Ectodermal cell (in vitro differentiated cells): Measurements from ENCODE around the gene SETD2.

Experiments
- H3K27ac ChIP-seq: 2 replicates; pipeline ENCODE4 v1.7.0; 2013; ENCODE audit warnings: mild to moderate bottlenecking, low read depth, low read length; ENCODE audit not compliant: insufficient read depth, poor library complexity, severe bottlenecking
- H3K27me3 ChIP-seq: 2 replicates; pipeline ENCODE4 v1.7.0; 2013; ENCODE audit warnings: mild to moderate bottlenecking, low read length; ENCODE audit not compliant: insufficient read depth, control insufficient read depth, poor library complexity, severe bottlenecking
- H3K36me3 ChIP-seq: one replicate; pipeline ENCODE4 v1.7.0; 2013; ENCODE audit warnings: low read length; ENCODE audit not compliant: control insufficient read depth, insufficient read depth
- H3K4me1 ChIP-seq: one replicate; pipeline ENCODE4 v1.7.0; 2013; ENCODE audit warnings: low read length; ENCODE audit not compliant: control insufficient read depth, insufficient read depth
- H3K4me3 ChIP-seq: 2 replicates; pipeline ENCODE4 v1.7.0; 2013; ENCODE audit warnings: low read depth, low read length, control low read depth; ENCODE audit not compliant: insufficient read depth
- H3K9me3 ChIP-seq: 2 replicates; pipeline ENCODE4 v1.7.0; 2013; ENCODE audit warnings: mild to moderate bottlenecking, low read length, moderate library complexity; ENCODE audit not compliant: control insufficient read depth
- WGBS, 2 experiments: methylation state at CpG; one replicate each; pipeline ENCODE4 v1.1.7; 2013; ENCODE audit warnings: missing lambda C conversion rate in 2 of 2; 5-methylcytosine and 5-hydroxymethylcytosine counted together

Gene SETD2

GRCh38 chr3:47006145-47006651 is 157.7 kb downstream of the SETD2 start:
- Histone ChIP-seq H3K27me3 (no peaks in the 10 kb centered on the region), H3K9me3 (no peaks in the 10 kb centered on the region), H3K27ac (no peak overlapping the region), H3K4me1 (no peaks in the 10 kb centered on the region), H3K36me3 (no peaks in the 10 kb centered on the region), H3K4me3 (no peak overlapping the region)
- 91 to 96% methylated on average over 9 of the region's 9 CpGs for WGBS, 2 experiments

GRCh38 chr3:47005212-47006144 is 158.4 kb downstream of the SETD2 start:
- Histone ChIP-seq H3K9me3 (no peaks in the 10 kb centered on the region), H3K4me1 (no peaks in the 10 kb centered on the region), H3K27ac (no peak overlapping the region), H3K4me3 (no peak overlapping the region), H3K27me3 (no peaks in the 10 kb centered on the region), H3K36me3 (no peaks in the 10 kb centered on the region)
- 90 to 92% methylated on average over 32 of the region's 32 CpGs for WGBS, 2 experiments

- no peaks in the 10 kb centered on the region for H3K36me3 ChIP-seq
- no peak overlapping the region for H3K4me3 ChIP-seq
- 95 to 97% methylated on average over 17 of the region's 17 CpGs for WGBS, 2 experiments
- H3K27me3 ChIP-seq: no peaks in the 10 kb centered on the region
- H3K9me3 ChIP-seq: no peaks in the 10 kb centered on the region
- no peak overlapping the region for H3K27ac ChIP-seq
- no peaks in the 10 kb centered on the region for H3K4me1 ChIP-seq
These were observed 159.3 kb downstream of the SETD2 start for GRCh38 chr3:47004369-47005211.

- no peaks in the 10 kb centered on the region for H3K36me3 ChIP-seq
- H3K27me3 ChIP-seq: no peaks in the 10 kb centered on the region
- 94 to 95% methylated on average over 27 of the region's 27 CpGs for WGBS, 2 experiments
- H3K27ac ChIP-seq: no peak overlapping the region
- no peak overlapping the region for H3K4me3 ChIP-seq
- no peaks in the 10 kb centered on the region for H3K4me1 ChIP-seq
- no peaks in the 10 kb centered on the region for H3K9me3 ChIP-seq
These were observed 160.2 kb downstream of the SETD2 start for GRCh38 chr3:47003461-47004368.

GRCh38 chr3:47003056-47003410 is 160.9 kb downstream of the SETD2 start:
- H3K4me1 ChIP-seq: no peaks in the 10 kb centered on the region
- H3K4me3 ChIP-seq: no peak overlapping the region
- 93 to 94% methylated on average over 10 of the region's 10 CpGs for WGBS, 2 experiments
- no peaks in the 10 kb centered on the region for H3K9me3 ChIP-seq
- no peak overlapping the region for H3K27ac ChIP-seq
- no peaks in the 10 kb centered on the region for H3K36me3 ChIP-seq
- no peaks in the 10 kb centered on the region for H3K27me3 ChIP-seq

- Histone ChIP-seq H3K27ac (no peak overlapping the region), H3K4me3 (no peak overlapping the region), H3K9me3 (no peaks in the 10 kb centered on the region), H3K36me3 (no peaks in the 10 kb centered on the region), H3K27me3 (no peaks in the 10 kb centered on the region), H3K4me1 (no peaks in the 10 kb centered on the region)
- WGBS, 2 experiments: 86 to 87% methylated on average over 35 of the region's 35 CpGs
These were observed 161.5 kb downstream of the SETD2 start for GRCh38 chr3:47002171-47003055.

GRCh38 chr3:47001731-47002170 is 162.2 kb downstream of the SETD2 start:
- no peaks in the 10 kb centered on the region for H3K9me3 ChIP-seq
- H3K4me1 ChIP-seq: no peaks in the 10 kb centered on the region
- WGBS, 2 experiments: 95 to 97% methylated on average over 16 of the region's 16 CpGs
- no peaks in the 10 kb centered on the region for H3K36me3 ChIP-seq
- no peaks in the 10 kb centered on the region for H3K27me3 ChIP-seq
- no peak overlapping the region for H3K27ac ChIP-seq
- no peak overlapping the region for H3K4me3 ChIP-seq

GRCh38 chr3:47000922-47001730 is 162.8 kb downstream of the SETD2 start:
- Histone ChIP-seq H3K4me1 (no peaks in the 10 kb centered on the region), H3K4me3 (no peak overlapping the region), H3K27me3 (no peaks in the 10 kb centered on the region), H3K9me3 (no peaks in the 10 kb centered on the region), H3K27ac (no peak overlapping the region), H3K36me3 (no peaks in the 10 kb centered on the region)
- WGBS, 2 experiments: 94 to 95% methylated on average over 25 of the region's 25 CpGs
